Stimulated activated CD8-positive, alpha-beta memory T cell treated with anti-CD3 and anti-CD28 coated beads, Interleukin-15, amount 100 ng/mL, for 48 hours (primary cell): Measurements from ENCODE around the gene ZHX3.
"Not testable (repeated sequence)": the region's sequence is repeated elsewhere in the genome, so short reads cannot be mapped to it uniquely, and the experiment has no call there.

ENCODE experiments used
- DNase-seq, 2 donors: peaks; one replicate each; pipeline ENCODE4 v3.0.0-alpha.2; 2020; ENCODE audit warnings: low read depth in 2 of 2

The ZHX3 gene

DNA sequence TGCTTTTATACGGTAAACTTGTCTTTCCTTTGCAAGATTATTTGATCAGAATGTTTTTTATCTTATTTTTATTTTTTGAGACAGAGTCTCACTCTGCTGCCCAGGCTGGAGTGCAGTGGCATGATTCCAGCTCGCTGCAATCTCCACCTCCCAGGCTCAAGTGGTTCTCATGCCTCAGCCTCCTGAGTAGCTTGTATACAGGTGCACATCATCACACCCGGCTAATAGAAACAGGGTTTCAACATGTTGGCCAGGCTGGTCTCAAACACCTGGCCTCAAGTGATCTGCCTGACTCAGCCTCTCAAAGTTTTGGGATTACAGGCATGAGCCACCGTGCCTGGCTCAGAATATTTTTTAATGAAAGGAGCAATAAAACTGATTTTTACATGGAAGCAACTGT, 14.2 kb upstream of the ZHX3 start:
- DNase-seq, result no peak

DNA sequence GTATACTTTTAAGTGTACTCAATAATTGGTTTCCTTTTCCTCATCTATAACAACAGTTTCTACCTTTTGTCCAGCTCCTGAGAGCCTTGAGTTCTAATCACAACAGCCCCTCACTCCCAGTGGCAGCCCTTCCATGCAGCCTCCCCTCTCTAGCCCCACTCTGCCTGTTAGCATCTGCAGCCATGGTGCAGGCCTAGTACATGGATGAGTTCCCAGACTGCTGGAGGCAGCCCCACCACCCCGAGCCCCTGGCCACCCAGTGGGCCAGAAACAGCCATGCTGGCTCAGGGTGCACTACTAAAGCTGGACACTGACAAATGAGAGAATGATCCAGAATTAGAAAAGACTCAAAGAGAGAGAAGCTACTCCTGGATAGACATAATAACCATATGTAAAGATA, 13.4 kb upstream of the ZHX3 start:
- DNase-seq, result no peak

GRCh38 chr20:41330343-41330720, 12.8 kb upstream of the ZHX3 start:
- no peak for DNase-seq

GRCh38 chr20:41329435-41330342, 12.2 kb upstream of the ZHX3 start:
- peak; percentile 55 to 60 for DNase-seq

DNA sequence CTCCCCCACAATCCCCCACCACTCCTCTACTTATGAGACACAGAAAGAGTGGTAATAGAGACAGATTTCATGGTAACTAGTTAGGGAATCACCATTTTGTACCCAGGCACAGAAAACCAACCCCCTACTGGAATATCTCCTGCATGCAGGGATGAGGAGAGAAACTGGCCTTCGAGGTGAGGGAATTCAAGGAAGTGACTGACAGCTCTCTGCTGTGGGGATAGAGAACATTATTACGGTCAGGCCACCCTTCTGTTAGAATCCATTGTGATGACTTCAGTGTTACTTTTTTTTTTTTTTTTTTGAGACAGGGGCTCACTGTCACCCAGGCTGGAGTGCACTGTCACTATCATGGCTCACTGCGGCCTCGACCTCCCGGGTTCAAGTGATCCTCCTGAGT, 9.6 kb upstream of the ZHX3 start:
- DNase-seq, result no peak

- DNase-seq, result no peak
These were observed 3.4 kb upstream of the ZHX3 start for GRCh38 chr20:41320976-41321375.

DNA sequence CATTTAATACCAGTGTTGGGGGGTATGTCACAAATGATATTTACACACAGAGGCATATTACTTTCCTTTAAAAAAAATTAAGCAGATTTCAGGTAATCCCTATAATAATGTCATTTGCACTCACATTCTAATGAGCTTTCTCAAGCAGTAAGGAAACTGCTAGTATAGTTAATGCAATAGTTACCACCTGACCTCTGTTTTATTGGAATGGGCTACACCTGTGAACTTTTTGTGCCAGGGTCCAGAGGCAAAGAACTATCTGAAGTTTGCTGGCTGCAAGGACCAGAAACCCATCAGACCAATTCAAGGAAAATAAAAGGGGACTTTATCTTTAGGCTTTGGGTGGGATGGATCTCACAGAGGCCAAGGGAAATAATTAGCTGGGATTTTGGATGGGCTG, 2.9 kb upstream of the ZHX3 start:
- DNase-seq, result no peak

DNA sequence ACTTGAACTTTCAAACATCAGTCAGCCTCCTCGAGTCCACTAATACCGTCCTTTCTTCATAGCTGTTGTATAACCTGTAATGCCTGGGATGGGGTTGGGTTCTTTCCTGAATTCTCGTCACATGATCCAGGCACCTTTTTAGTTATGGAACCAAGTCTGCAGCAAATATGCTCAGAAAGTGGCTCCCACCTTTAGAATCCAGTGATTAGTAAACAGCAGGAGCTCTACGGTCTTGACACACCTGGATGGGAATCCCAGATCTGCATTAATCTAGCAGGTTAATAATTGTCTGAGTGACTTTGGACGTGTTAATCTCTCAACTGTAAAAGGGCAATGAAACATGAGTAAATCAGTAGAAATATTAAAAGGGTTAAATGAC, 729 bp upstream of the ZHX3 start:
- no peak for DNase-seq

GRCh38 chr20:41316602-41317545, 657 bp downstream of the ZHX3 start:
- peak; percentile 59 to 70 for DNase-seq

GRCh38 chr20:41316051-41316450, 1.5 kb downstream of the ZHX3 start:
- no peak for DNase-seq

DNA sequence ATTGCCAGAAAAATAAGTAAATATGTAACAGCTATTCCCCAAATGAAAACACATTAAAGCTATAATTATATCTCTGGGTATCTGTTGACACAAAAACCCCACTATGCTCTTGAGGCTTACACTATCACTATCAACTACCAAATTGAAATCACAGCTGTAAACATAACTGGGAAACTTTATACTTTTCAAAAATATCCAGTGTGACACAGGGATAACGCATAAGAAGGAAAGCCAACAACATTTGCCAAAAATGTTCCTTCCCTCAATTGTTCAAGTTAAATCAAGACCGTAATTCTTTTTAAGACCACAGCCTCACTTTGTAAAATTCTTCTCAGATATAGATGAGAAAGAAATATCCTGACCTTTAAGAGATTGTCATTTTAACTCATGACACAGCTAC, 3.1 kb downstream of the ZHX3 start:
- no peak for DNase-seq

DNA sequence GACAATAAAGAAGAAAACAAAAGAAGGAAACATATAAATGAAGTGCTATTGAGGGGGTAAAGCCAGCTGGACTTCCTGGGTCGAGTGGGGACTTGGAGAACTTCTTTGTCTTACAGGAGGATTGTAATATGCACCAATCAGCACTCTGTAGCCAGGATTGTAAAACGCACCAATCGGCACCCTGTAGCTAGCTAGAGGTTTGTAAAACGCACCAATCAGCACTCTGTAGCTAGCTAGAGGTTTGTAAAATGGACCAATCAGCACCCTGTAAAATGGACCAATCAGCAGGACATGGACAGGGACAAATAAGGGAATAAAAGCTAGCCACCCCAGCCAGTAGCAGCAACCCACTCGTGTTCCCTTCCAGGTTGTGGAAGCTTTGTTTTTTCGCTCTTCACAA, 5.5 kb downstream of the ZHX3 start:
- not testable (repeated sequence) for DNase-seq

DNA sequence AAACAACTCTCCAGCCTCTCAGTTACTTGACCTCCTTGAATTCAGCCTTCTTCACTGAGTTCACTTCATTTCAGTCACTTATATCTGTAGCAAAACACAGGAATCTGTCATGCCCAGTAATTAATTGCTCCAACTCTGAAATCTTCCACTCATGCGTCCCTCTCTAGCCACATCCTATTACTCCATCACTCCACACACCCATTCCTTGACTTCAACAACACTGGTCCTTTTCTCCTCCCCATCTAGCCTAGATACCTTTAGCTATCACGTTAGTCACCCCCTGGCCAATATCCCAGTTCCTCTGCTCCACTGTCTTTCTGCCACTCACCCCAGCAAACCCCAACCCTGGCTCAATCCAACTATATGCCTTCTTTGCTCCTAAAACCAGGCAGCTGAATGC, 7.7 kb downstream of the ZHX3 start:
- DNase-seq, result no peak

- no peak for DNase-seq
These were observed 8.7 kb downstream of the ZHX3 start for GRCh38 chr20:41308726-41309413.

GRCh38 chr20:41308290-41308711, 9.2 kb downstream of the ZHX3 start:
- no peak for DNase-seq

- no peak for DNase-seq
These were observed 10.5 kb downstream of the ZHX3 start for GRCh38 chr20:41307021-41307420.

DNA sequence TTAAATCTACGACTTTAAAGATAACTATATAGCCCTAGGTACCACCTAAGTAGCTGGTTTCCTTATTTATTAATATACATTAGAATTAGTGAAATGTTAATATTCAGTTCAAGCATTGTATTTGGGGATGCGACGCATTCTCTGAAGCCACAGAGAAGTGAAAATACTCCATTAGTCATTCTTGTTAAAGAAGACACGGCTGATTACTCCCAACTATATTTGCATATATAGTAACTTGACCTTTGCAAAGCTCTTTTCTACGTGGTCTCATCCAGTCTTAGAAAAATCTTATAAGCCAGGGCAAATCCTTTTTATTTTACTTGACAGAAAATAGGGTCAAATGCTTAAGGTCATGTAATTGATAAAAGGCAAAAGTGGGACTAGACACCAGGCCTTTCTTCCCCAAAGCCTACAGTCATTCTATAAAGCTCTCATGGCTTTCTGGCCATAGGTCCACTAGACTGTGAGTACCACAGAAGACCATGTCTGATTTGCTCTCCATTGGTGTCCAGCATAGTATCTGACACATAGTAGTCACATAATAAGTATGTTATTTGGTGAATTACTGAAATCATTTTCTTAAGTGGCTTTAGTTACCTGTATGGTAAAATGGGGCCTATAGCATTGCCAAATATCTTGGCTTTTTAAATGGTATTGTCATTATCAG, 11.3 kb downstream of the ZHX3 start:
- DNase-seq, result no peak

DNA sequence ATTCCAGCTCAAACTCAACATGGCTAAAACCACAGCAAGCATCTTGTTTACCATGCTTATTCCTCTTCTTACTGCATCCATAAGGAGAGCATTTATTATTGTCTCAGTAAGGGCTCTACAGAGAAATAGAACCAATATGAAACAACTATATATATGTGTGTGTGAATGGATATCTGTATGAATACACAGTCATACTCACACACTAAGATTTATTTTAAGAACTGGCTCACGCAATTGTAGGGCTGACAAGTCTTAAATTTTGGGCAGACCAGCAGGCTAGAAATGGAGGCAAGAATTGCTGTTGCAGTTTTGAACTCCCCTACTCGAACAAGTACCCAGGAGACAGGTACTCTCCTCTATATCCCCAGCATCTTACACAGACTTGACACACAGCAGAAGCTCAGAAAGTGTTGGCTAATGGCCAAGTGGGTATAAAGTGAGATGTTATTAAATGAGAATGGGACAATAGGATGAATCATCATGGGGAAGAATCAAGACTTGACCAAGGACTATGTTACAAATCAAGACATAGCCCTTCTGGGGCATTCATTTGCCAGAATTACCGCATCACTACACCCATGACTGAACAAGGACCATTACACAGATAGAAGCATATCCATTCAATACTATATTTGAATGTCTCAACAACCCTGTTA, 13.0 kb downstream of the ZHX3 start:
- no peak for DNase-seq

DNA sequence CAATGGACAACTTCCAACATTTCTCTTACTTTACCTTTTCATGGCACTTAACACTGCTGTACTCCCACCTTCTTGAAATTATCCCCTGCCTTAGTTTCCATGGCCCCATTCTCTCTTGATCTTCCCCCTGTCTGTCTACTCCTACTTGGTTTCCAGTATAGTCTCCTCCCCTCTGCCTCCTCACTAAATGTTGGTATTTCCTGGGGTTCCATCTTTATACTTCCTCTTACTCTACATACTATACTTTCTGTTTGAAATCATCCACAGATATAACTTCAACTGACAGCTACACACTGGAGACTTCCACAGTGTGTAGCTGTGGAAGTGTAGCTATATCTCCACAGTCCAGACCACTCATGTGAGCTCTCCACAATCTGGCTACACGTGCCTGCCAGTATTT, 13.5 kb downstream of the ZHX3 start:
- no peak for DNase-seq

GRCh38 chr20:41300886-41301285, 16.6 kb downstream of the ZHX3 start:
- no peak for DNase-seq

- DNase-seq, result no peak
These were observed 17.1 kb downstream of the ZHX3 start for GRCh38 chr20:41300383-41300782.
